HEK293 (cell line): ENCODE data around the gene ZNF345.

Source experiments
- BCL11A ChIP-seq: fragments of 450-650 bp; formaldehyde crosslinking; IDR thresholded peaks from 2 replicates; pipeline ENCODE4 v1.5.1; 2016; ENCODE audit warnings: low read depth, missing biosample characterization, missing genetic modification characterization
- ELK4 ChIP-seq: IDR thresholded peaks from 2 replicates; pipeline ENCODE4 v1.6.1; 2011; ENCODE audit warnings: mild to moderate bottlenecking, low read depth, low read length, borderline replicate concordance
- IKZF3 ChIP-seq: fragments of 450-650 bp; IDR thresholded peaks from 2 replicates; pipeline ENCODE4 v1.5.0; 2018; ENCODE audit warnings: missing biosample characterization, mild to moderate bottlenecking, missing genetic modification characterization, moderate library complexity
- KLF10 ChIP-seq: fragments of 450-650 bp; IDR thresholded peaks from 2 replicates; pipeline ENCODE4 v1.5.1; 2018; ENCODE audit warnings: missing biosample characterization, mild to moderate bottlenecking, missing genetic modification characterization
- KLF17 ChIP-seq: fragments of 450-650 bp; formaldehyde crosslinking; IDR thresholded peaks from 2 replicates; pipeline ENCODE4 v1.5.1; 2016; ENCODE audit warnings: missing biosample characterization, missing genetic modification characterization
- MYNN ChIP-seq: fragments of 450-650 bp; formaldehyde crosslinking; IDR thresholded peaks from 2 replicates; pipeline ENCODE4 v1.5.1; 2016; ENCODE audit warnings: missing biosample characterization, missing genetic modification characterization, borderline replicate concordance
- OSR2 ChIP-seq: fragments of 450-650 bp; formaldehyde crosslinking; IDR thresholded peaks from 2 replicates; pipeline ENCODE4 v1.5.1; 2016; ENCODE audit warnings: missing biosample characterization, missing genetic modification characterization
- PRDM6 ChIP-seq: fragments of 450-650 bp; formaldehyde crosslinking; IDR thresholded peaks from 2 replicates; pipeline ENCODE4 v1.5.1; 2017; ENCODE audit warnings: missing biosample characterization, missing genetic modification characterization
- RBAK ChIP-seq: fragments of 450-650 bp; formaldehyde crosslinking; IDR thresholded peaks from 2 replicates; pipeline ENCODE4 v1.5.1; 2016; ENCODE audit warnings: missing biosample characterization, missing genetic modification characterization
- REPIN1 ChIP-seq: fragments of 450-650 bp; formaldehyde crosslinking; IDR thresholded peaks from 2 replicates; pipeline ENCODE4 v1.5.1; 2017; ENCODE audit warnings: missing biosample characterization, missing genetic modification characterization, low read depth
- SP2 ChIP-seq: fragments of 450-650 bp; formaldehyde crosslinking; IDR thresholded peaks from 2 replicates; pipeline ENCODE4 v1.5.1; 2016; ENCODE audit warnings: missing biosample characterization, missing genetic modification characterization
- YY1 ChIP-seq: fragments of 450-650 bp; formaldehyde crosslinking; IDR thresholded peaks from 2 replicates; pipeline ENCODE4 v1.5.1; 2018; ENCODE audit warnings: missing biosample characterization, missing genetic modification characterization
- ZFHX2 ChIP-seq: fragments of 450-650 bp; formaldehyde crosslinking; conservative IDR thresholded peaks from 2 replicates; pipeline ENCODE4 v1.5.1; 2016; ENCODE audit warnings: missing biosample characterization, missing genetic modification characterization
- ZIC2 ChIP-seq: fragments of 450-650 bp; formaldehyde crosslinking; IDR thresholded peaks from 2 replicates; pipeline ENCODE4 v1.5.1; 2016; ENCODE audit warnings: missing biosample characterization, missing genetic modification characterization
- ZNF10 ChIP-seq: fragments of 450-650 bp; formaldehyde crosslinking; IDR thresholded peaks from 2 replicates; pipeline ENCODE4 v1.5.1; 2017; ENCODE audit warnings: missing biosample characterization, missing genetic modification characterization
- ZNF121 ChIP-seq: fragments of 450-650 bp; formaldehyde crosslinking; IDR thresholded peaks from 2 replicates; pipeline ENCODE4 v1.5.1; 2016; ENCODE audit warnings: missing biosample characterization, missing genetic modification characterization
- ZNF132 ChIP-seq: fragments of 450-650 bp; formaldehyde crosslinking; IDR thresholded peaks from 2 replicates; pipeline ENCODE4 v1.5.1; 2017; ENCODE audit warnings: missing biosample characterization, missing genetic modification characterization, borderline replicate concordance
- ZNF133 ChIP-seq: fragments of 450-650 bp; formaldehyde crosslinking; IDR thresholded peaks from 2 replicates; pipeline ENCODE4 v1.5.1; 2016; ENCODE audit warnings: missing biosample characterization, missing genetic modification characterization
- ZNF175 ChIP-seq: fragments of 450-650 bp; formaldehyde crosslinking; IDR thresholded peaks from 2 replicates; pipeline ENCODE4 v1.5.1; 2016; ENCODE audit warnings: missing biosample characterization, missing genetic modification characterization
- ZNF202 ChIP-seq: fragments of 450-650 bp; formaldehyde crosslinking; IDR thresholded peaks from 2 replicates; pipeline ENCODE4 v1.5.1; 2016; ENCODE audit warnings: missing biosample characterization, missing genetic modification characterization, borderline replicate concordance
- ZNF214 ChIP-seq: fragments of 450-650 bp; formaldehyde crosslinking; IDR thresholded peaks from 2 replicates; pipeline ENCODE4 v1.5.1; 2017; ENCODE audit warnings: missing biosample characterization, mild to moderate bottlenecking, missing genetic modification characterization, borderline replicate concordance
- ZNF350 ChIP-seq: fragments of 450-650 bp; formaldehyde crosslinking; IDR thresholded peaks from 2 replicates; pipeline ENCODE4 v1.5.0; 2017; ENCODE audit warnings: missing biosample characterization, mild to moderate bottlenecking, missing genetic modification characterization
- ZNF394 ChIP-seq: fragments of 450-650 bp; formaldehyde crosslinking; IDR thresholded peaks from 2 replicates; pipeline ENCODE4 v1.5.1; 2016; ENCODE audit warnings: missing biosample characterization, missing genetic modification characterization, mild to moderate bottlenecking, moderate library complexity, borderline replicate concordance
- ZNF488 ChIP-seq: fragments of 450-650 bp; formaldehyde crosslinking; IDR thresholded peaks from 2 replicates; pipeline ENCODE4 v1.5.1; 2016; ENCODE audit warnings: missing biosample characterization, missing genetic modification characterization
- ZNF513 ChIP-seq: fragments of 450-650 bp; IDR thresholded peaks from 2 replicates; pipeline ENCODE4 v1.5.1; 2018; ENCODE audit warnings: missing biosample characterization, missing genetic modification characterization
- ZNF555 ChIP-seq: fragments of 450-650 bp; formaldehyde crosslinking; conservative IDR thresholded peaks from 2 replicates; pipeline ENCODE4 v1.5.1; 2017; ENCODE audit warnings: missing biosample characterization, mild to moderate bottlenecking, missing genetic modification characterization, inconsistent platforms
- ZNF600 ChIP-seq: fragments of 450-650 bp; formaldehyde crosslinking; IDR thresholded peaks from 2 replicates; pipeline ENCODE4 v1.5.1; 2016; ENCODE audit warnings: missing biosample characterization, missing genetic modification characterization
- ZNF664 ChIP-seq: fragments of 450-650 bp; formaldehyde crosslinking; IDR thresholded peaks from 2 replicates; pipeline ENCODE4 v1.5.1; 2016; ENCODE audit warnings: missing biosample characterization, missing genetic modification characterization
- ZNF670 ChIP-seq: fragments of 450-650 bp; formaldehyde crosslinking; IDR thresholded peaks from 2 replicates; pipeline ENCODE4 v1.5.1; 2016; ENCODE audit warnings: missing biosample characterization, missing genetic modification characterization, low read depth
- ZNF701 ChIP-seq: fragments of 450-650 bp; formaldehyde crosslinking; IDR thresholded peaks from 2 replicates; pipeline ENCODE4 v1.5.1; 2016; ENCODE audit warnings: missing biosample characterization, missing genetic modification characterization
- ZNF776 ChIP-seq: fragments of 450-650 bp; formaldehyde crosslinking; IDR thresholded peaks from 2 replicates; pipeline ENCODE4 v1.5.0; 2017; ENCODE audit warnings: missing biosample characterization, missing genetic modification characterization, borderline replicate concordance
- ZNF777 ChIP-seq: fragments of 450-650 bp; formaldehyde crosslinking; IDR thresholded peaks from 2 replicates; pipeline ENCODE4 v1.5.1; 2017; ENCODE audit warnings: missing biosample characterization, missing genetic modification characterization, borderline replicate concordance
- ZNF830 ChIP-seq: fragments of 450-650 bp; IDR thresholded peaks from 2 replicates; pipeline ENCODE4 v1.5.0; 2018; ENCODE audit warnings: missing biosample characterization, missing genetic modification characterization, low read depth, mild to moderate bottlenecking, moderate library complexity
- ZXDB ChIP-seq: fragments of 450-650 bp; formaldehyde crosslinking; IDR thresholded peaks from 2 replicates; pipeline ENCODE4 v1.5.1; 2016; ENCODE audit warnings: missing biosample characterization, missing genetic modification characterization

The ZNF345 gene

GRCh38 chr19:36837906-36838783 lies 12.5 kb upstream of the ZNF345 start, which contains the start of gene ZNF790 (continued):
- TF ChIP-seq ZNF214 (tag by site-specific recombination) (no peak), ZNF175 (tag by site-specific recombination) (no peak), ZXDB (peak; percentile 99), ZFHX2 (tag by site-specific recombination) (no peak; the same call in 1 of the 2 replicates), ZNF488 (tag by site-specific recombination) (no peak), ZNF600 (tag by site-specific recombination) (peak; percentile 100), OSR2 (peak; percentile 76), KLF17 (tag by site-specific recombination) (peak; percentile 97), MYNN (tag by site-specific recombination) (peak; percentile 71; the same call in 1 of the 2 replicates), ZNF670 (peak; percentile 80; the same call in 1 of the 2 replicates), RBAK (tag by site-specific recombination) (peak; percentile 88; the same call in 1 of the 2 replicates), ZNF202 (tag by site-specific recombination) (no peak), YY1 (peak; percentile 99), ZNF133 (peak; percentile 77), IKZF3 (tag by site-specific recombination) (peak; percentile 88; the same call in 1 of the 2 replicates), KLF10 (tag by site-specific recombination) (no peak; the same call in 1 of the 2 replicates), PRDM6 (no peak), ZNF132 (no peak), ZNF555 (tag by site-specific recombination) (no peak), REPIN1 (tag by site-specific recombination) (peak; percentile 99), SP2 (tag by site-specific recombination) (peak; percentile 60), ZNF830 (tag by site-specific recombination) (no peak), ZNF121 (peak; percentile 92), ZNF513 (peak; percentile 30), ZIC2 (tag by site-specific recombination) (peak; percentile 73), ZNF394 (tag by site-specific recombination) (peak; percentile 83), BCL11A (peak; percentile 64), ELK4 (no peak), ZNF777 (tag by site-specific recombination) (peak; percentile 99; the same call in 1 of the 2 replicates), ZNF664 (tag by site-specific recombination) (peak; percentile 49; the same call in 1 of the 2 replicates), ZNF701 (tag by site-specific recombination) (peak; percentile 94), ZNF10 (tag by site-specific recombination) (no peak; the same call in 1 of the 2 replicates), ZNF350 (tag by site-specific recombination) (no peak), ZNF776 (tag by site-specific recombination) (no peak)
